ENCODE data around the gene RTP2. TPM values are rescaled to one million over a fixed set of nuclear protein-coding genes. Genes with fewer than 3 reads are reported as not detected.

RTP2 gene
- not detected for total RNA-seq

DNA sequence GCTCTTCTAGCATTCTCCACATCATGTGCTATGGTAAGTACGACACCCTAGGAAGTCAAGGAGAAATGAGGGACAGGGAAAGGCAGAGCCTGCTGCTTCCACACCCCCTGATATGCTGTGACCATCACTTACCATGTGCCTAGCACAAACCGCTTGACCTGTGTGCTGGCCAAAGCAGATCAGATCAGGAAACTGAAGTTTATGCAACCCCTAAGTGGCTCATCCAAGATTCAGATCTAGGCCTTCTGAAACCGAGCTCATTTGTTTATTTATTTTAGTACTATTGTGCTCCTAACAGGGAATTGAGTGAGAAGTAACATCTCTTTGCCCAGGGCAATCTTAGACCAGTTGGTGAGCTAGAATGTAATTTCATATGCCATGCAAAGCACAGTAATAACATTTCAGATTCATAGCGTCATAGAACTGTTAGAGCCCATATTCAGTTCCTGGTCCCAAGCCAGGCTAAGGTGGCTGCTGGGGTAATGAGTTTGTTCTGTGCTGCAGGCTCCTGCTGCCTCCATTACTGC is at the start of gene RTP2:
RTP2 (minus strand) TSS at position 51 of the 527 bp plus-strand sequence. CDS start 429 bp downstream, outside the sequence.
- POLR2A ChIA-PET: no interaction called here
- Mint-ChIP-seq H3K27ac (no peak within 1 kb of the TSS), H3K9me3 (no peaks in the 10 kb centered on the region)

DNA sequence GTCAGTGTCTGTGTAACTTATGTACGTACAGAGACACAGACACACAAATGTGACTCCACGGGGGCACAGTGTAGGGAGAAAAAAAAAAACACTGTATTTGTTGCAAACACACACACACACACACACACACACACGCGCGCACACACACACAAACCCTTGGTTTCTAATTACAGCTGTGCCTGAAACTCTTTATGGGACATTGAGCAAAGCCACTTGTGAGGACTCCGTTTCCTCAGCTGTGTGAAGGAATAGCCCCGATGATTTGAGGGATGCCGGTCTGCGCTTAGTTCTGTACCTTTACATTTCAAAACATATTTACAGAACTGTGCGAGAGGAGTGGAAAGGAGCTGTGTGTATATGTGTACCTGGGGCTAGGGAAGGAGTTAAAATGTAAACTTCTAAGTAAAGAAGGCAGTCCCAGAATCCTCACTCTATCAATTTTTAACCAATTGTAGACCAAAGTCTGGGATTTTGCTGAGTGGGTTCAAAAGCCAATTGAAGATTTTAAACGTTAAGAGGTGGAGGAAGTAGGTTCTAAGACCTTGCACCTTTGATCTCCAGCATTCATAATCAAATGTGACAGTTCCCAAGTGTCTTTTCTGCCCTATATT is 48.3 kb upstream of the RTP2 start:
- H3K27ac Mint-ChIP-seq: peak overlapping the region; percentile 81
- POLR2A ChIA-PET: interaction anchor here (0.7 to 9.2 kb wide), 4 partner anchors 10 to 224 kb away, joined by 3 to 271 read pairs (median 4); no protein-coding TSS in a partner anchor
- H3K36me3 Mint-ChIP-seq: peaks cover 17% of the 10 kb centered on the region
- ATAC-seq (ENCODE audit: low read depth) (no peak), DNase-seq (no peak)
- peaks cover 3% of the 10 kb centered on the region for H3K9me3 Mint-ChIP-seq
- no peaks in the 10 kb centered on the region for H3K27me3 Mint-ChIP-seq
- peak overlapping the region; percentile 73 for H3K4me3 Mint-ChIP-seq
- peaks cover 55% of the 10 kb centered on the region for H3K4me1 Mint-ChIP-seq

More for the DNA sequence above, at the start of gene RTP2:
- Mint-ChIP-seq H3K27me3 (peaks cover 2% of the 10 kb centered on the region), H3K4me3 (no peak within 1 kb of the TSS), H3K36me3 (no peaks in the 10 kb centered on the region), H3K4me1 (no peaks in the 10 kb centered on the region)
- DNase-seq (no peak), ATAC-seq (ENCODE audit: low read depth) (no peak)

- Mint-ChIP-seq H3K4me3 (peak overlapping the region; percentile 73), H3K4me1 (peaks cover 58% of the 10 kb centered on the region), H3K36me3 (peaks cover 14% of the 10 kb centered on the region), H3K27ac (peak overlapping the region; percentile 81), H3K9me3 (peaks cover 2% of the 10 kb centered on the region), H3K27me3 (no peaks in the 10 kb centered on the region)
- POLR2A ChIA-PET: interaction anchor here (0.6 to 9.2 kb wide), 7 partner anchors 50 to 1080 kb away, joined by 3 to 271 read pairs (median 4); partner anchors contain the start of gene LPP
- ATAC-seq (ENCODE audit: low read depth): no peak
- DNase-seq: no peak
Measured at GRCh38 chr3:187750006-187750512, 47.7 kb upstream of the RTP2 start.

DNA sequence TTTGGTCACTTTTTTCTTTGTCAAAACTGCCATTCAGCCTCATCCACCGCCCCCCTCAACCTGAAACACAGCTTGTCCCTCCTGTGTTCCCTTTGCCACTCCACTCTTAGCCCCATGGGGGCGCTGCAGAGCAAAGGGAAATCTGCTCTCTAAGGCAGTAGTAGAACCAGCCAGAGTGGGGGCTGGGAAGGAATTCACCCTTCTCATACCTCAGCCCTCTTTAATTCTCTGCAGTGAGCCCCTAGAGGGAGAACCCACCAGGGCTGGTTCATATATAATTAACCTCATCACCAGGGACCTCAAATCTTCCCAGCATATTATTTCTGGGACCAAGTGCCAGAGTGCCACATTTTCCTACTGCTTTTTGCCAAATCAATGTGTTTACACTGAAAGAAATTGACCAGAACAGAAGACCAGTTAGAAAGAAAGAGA is 45.7 kb upstream of the RTP2 start:
- peak; percentile 96 for DNase-seq
- Mint-ChIP-seq H3K4me1 (peaks cover 53% of the 10 kb centered on the region), H3K9me3 (no peaks in the 10 kb centered on the region), H3K4me3 (peak overlapping the region; percentile 99), H3K27ac (peak overlapping the region; percentile 99), H3K27me3 (no peaks in the 10 kb centered on the region), H3K36me3 (peaks cover 19% of the 10 kb centered on the region)
- ATAC-seq (ENCODE audit: low read depth): peak; percentile 53
- POLR2A ChIA-PET: interaction anchor here (0.6 to 9.2 kb wide), 11 partner anchors 52 to 570 kb away, joined by 3 to 271 read pairs (median 6); partner anchors contain the start of gene LPP

DNA sequence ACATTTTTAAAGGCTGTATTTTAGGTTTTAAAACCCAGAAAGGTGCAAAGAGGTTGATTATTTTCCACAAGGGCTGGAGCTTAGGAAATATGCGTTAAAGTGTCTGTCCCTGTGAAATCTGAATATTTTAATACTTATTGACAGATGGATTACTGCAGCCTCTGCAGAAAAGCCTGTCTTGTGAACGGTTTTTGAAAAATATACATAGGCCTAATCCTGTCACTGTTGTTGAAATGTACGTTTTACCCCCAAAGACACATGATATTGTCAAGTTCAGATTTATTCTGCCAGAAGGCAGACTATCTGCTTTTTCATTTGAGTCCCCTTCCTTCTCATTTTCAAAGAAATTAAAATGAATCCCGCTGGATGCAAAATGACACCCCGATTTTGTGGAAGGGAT is 45.1 kb upstream of the RTP2 start:
- Mint-ChIP-seq H3K36me3 (peaks cover 19% of the 10 kb centered on the region), H3K27me3 (no peaks in the 10 kb centered on the region), H3K27ac (peak overlapping the region; percentile 99), H3K9me3 (no peaks in the 10 kb centered on the region), H3K4me3 (peak overlapping the region; percentile 99), H3K4me1 (peaks cover 55% of the 10 kb centered on the region)
- ATAC-seq (ENCODE audit: low read depth) (no peak), DNase-seq (no peak)
- POLR2A ChIA-PET: interaction anchor here (0.5 to 9.2 kb wide), 18 partner anchors 9 to 981 kb away, joined by 3 to 271 read pairs (median 4); partner anchors contain the start of gene LPP

DNA sequence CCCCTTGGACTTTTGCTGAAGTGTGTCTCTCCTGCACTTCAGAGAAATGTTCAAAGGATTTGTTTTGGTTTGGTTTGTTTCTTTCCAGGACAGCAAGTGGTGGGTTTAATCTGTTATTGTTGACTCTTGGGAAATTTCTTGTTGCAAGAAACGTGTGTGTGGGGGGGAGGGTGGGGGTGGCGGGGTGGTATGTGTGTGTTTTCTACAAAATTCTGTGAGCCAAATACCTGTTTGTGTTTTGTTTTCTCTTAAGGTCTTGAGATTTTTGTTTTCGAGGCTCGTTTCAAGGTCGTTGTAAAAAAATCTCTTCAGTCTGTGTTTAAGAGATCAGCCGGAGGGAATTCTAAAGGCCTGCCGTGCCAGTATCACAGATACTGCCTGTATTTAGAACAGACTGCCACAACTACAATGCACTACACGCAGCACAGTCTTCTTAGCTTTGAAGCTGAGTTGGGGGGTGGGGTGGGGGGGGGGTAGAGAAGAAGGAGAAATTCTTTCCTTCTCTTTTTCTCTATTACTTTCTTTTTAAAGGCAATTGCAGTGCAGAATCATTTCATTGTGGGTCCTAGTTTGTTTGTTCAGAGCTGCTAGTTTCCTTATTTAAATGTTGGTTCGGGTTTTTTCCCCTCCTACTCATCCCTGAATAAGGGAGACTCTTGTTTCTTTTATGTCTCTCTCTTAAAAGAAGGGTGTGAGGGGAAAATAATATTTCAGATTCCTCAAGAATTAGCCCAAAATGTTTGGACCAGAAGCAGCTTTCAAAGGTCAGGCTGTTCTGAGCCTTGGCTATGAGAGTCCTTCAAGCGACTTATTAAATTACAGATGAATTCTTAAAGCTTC is 44.3 kb upstream of the RTP2 start:
- ATAC-seq (ENCODE audit: low read depth): no peak
- Mint-ChIP-seq H3K27ac (peak overlapping the region; percentile 99), H3K27me3 (no peaks in the 10 kb centered on the region), H3K4me1 (peaks cover 56% of the 10 kb centered on the region), H3K4me3 (peak overlapping the region; percentile 99), H3K9me3 (no peaks in the 10 kb centered on the region), H3K36me3 (peaks cover 16% of the 10 kb centered on the region)
- POLR2A ChIA-PET: interaction anchor here (0.5 to 9.2 kb wide), 34 partner anchors 9 to 1264 kb away, joined by 3 to 271 read pairs (median 4); partner anchors contain the start of gene LPP
- DNase-seq: no peak

- H3K9me3 Mint-ChIP-seq: no peaks in the 10 kb centered on the region
- no peak for ATAC-seq (ENCODE audit: low read depth)
- H3K4me3 Mint-ChIP-seq: peak overlapping the region; percentile 99
- no peaks in the 10 kb centered on the region for H3K27me3 Mint-ChIP-seq
- DNase-seq: no peak
- peaks cover 55% of the 10 kb centered on the region for H3K4me1 Mint-ChIP-seq
- H3K36me3 Mint-ChIP-seq: peaks cover 17% of the 10 kb centered on the region
- H3K27ac Mint-ChIP-seq: peak overlapping the region; percentile 99
- POLR2A ChIA-PET: interaction anchor here (0.6 to 9.2 kb wide), 51 partner anchors 9 to 1387 kb away, joined by 3 to 271 read pairs (median 4); partner anchors contain the start of genes LPP and RTP4
Measured at GRCh38 chr3:187746059-187746441, 43.7 kb upstream of the RTP2 start.

- no peaks in the 10 kb centered on the region for H3K9me3 Mint-ChIP-seq
- H3K27ac Mint-ChIP-seq: peak within 1 kb of the TSS; percentile 99
- H3K36me3 Mint-ChIP-seq: peaks cover 17% of the 10 kb centered on the region
- DNase-seq (peak; percentile 90), ATAC-seq (ENCODE audit: low read depth) (peak; percentile 38)
- no peaks in the 10 kb centered on the region for H3K27me3 Mint-ChIP-seq
- peaks cover 53% of the 10 kb centered on the region for H3K4me1 Mint-ChIP-seq
- H3K4me3 Mint-ChIP-seq: peak within 1 kb of the TSS; percentile 99
- POLR2A ChIA-PET: interaction anchor here (0.6 to 9.2 kb wide), 60 partner anchors 8 to 1387 kb away, joined by 3 to 271 read pairs (median 4); partner anchors contain the start of genes LPP and RTP4
Measured at GRCh38 chr3:187745201-187746058, 43.1 kb upstream of the RTP2 start, which contains the start of gene BCL6. Gene BCL6, minus strand, starts transcription at chr3:187745468. Its CDS starts 11,775 bp downstream, at chr3:187733693.

DNA sequence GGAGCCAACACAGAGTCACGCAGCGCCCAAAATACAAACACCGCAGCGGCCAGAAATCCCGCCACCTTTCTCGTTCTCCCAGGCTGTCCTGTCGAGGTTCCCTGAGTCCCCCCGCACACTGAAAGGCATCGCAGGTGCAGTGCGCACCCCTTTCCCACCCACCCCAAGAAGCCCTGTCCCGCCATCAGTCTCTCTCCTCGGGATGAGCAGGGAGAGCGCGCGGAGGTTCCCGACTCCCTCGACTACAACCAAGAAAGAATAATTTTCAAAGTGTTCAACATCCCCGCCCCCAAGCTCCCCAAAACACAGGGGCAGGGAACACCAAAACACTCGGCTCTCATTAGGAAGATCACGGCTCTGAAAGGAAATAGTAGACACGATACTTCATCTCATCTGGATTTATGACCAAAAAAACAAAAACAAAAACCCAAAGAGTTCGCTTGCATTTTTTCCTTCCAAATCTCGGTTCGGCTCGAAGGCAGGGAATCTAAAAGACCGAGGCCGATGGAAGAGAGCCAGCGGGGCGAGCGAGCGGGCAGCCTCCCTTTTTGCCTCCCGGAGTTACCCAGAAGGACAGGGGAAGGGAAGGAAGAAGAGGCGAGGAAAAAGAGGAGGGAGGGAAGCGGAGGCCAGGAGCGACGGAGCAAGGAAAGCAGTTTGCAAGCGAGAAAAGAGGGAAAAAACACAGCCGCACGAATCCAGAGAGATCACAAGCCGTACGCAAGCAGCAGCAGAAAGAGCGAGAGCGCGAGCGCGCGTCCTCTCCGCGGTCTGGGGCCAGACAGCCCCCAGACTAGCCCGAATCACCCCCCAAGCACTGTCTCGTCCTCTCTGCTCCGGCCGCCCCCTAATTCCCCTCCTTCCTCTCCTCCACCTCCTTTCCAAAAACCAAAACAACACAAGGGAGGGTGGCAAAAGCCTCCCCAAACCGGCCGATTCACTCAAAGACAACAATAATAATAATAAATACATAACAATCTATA is 42.1 kb upstream of the RTP2 start:
- peak overlapping the region; percentile 99 for H3K4me3 Mint-ChIP-seq
- H3K27ac Mint-ChIP-seq: peak overlapping the region; percentile 99
- ATAC-seq (ENCODE audit: low read depth) (peak; percentile 3), DNase-seq (peak; percentile 63)
- H3K36me3 Mint-ChIP-seq: peaks cover 17% of the 10 kb centered on the region
- H3K9me3 Mint-ChIP-seq: no peaks in the 10 kb centered on the region
- no peaks in the 10 kb centered on the region for H3K27me3 Mint-ChIP-seq
- POLR2A ChIA-PET: interaction anchor here (0.6 to 9.2 kb wide), 43 partner anchors 7 to 1388 kb away, joined by 3 to 271 read pairs (median 5); partner anchors contain the start of genes LPP and RTP4
- H3K4me1 Mint-ChIP-seq: peaks cover 50% of the 10 kb centered on the region

DNA sequence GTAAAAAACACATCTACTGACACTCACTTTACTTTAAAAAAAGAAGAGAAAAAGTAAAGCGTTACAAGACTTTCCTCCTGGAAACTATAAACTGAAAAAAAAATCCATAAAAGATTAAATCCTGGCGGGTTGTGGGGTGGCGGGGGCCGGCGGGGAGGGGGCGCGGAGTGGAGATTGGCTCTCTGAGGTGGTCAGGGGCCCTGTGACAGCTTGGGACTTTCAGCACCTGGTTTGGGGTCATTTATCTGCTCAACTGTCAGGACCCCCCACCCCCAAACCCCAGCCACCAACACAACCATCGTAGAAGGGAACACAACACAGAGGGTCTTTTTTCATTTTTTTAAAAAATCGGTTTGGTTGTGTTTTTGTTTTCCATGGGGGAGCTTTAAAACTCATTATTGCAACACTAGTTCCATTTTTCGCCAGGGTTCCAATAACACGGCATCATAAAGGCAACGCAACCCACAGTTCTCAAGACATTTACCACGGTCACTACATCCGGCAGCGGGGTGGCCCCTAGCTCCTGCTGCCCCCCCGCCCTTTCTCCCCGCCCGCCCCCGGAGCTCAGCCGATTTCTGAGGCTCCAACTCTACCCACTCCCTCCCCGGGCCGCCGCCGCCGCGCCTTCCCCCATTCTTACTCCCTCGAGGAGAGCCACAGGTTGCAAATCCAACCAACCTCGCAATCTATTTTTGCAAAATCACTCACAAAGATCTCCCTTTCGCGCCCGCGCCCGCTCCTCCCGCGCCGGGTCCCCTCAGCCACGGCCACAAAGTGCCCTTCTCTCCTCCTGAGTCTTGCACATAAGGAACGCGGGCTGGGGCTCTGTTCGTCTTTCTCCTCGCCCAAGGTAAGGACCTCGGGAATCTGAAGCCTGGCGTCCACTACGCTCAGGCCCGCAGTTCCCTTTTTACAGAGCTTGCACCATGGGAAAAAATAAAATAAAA is 41.1 kb upstream of the RTP2 start:
- H3K4me1 Mint-ChIP-seq: peaks cover 42% of the 10 kb centered on the region
- DNase-seq (peak; percentile 69), ATAC-seq (ENCODE audit: low read depth) (no peak)
- no peaks in the 10 kb centered on the region for H3K27me3 Mint-ChIP-seq
- peak overlapping the region; percentile 99 for H3K4me3 Mint-ChIP-seq
- POLR2A ChIA-PET: interaction anchor here (0.6 to 9.2 kb wide), 34 partner anchors 34 to 1298 kb away, joined by 3 to 271 read pairs (median 4); partner anchors contain the start of genes LPP and RTP4
- H3K9me3 Mint-ChIP-seq: no peaks in the 10 kb centered on the region
- H3K27ac Mint-ChIP-seq: peak overlapping the region; percentile 99
- H3K36me3 Mint-ChIP-seq: peaks cover 17% of the 10 kb centered on the region

All from activated naive CD8-positive, alpha-beta T cell treated with anti-CD3 and anti-CD28 coated beads, Interleukin-2, amount 10 ng/mL, durations not matched to agents 7 days and 5 days (primary cell).